NCI-H2171 (cell line): ENCODE measurements around the gene PEAR1.
A peak's percentile ranks its signal among the peaks of the same experiment; 100 is the strongest.
"Not testable (repeated sequence)": the region's sequence is repeated elsewhere in the genome, so short reads cannot be mapped to it uniquely, and the experiment has no call there.

Experiments used
- DNase-seq: peaks from one replicate; lab custom pipeline; 2025; lab: John Stamatoyannopoulos, UW

PEAR1 gene

DNA sequence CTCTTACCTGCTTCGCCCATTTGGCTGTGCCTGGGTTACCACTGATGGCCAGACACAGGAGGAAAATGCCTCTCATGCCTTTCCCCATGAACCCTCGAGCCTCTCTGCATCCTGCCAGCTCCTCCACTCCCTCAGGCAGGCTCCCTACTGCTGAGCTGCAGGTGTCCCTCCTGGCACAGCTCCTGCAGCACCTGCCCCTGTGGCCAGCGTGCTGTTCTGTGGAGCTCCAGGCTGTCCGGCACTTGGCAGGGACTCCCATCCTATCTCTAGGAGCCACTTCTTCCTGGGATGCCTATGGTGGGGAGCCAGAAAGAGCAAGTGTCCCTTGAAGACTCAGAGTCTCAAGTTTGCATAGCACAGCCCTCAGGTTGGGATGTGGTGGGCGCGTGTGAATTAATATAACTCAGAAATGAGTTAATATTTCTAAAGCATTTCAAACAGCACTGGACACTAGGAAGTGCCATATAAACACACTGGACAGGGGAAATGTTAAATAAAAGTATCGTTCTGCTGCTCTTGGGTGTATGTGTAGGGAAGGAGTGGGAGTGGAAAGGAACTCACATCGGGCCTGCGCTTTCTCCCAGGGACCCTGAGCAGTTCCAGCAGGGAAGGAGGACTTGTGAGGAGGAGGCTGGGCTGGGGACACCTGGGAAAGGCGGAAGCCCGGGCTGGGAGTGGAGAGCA, 29.6 kb downstream of the PEAR1 start:
- DNase-seq = no peak

DNA sequence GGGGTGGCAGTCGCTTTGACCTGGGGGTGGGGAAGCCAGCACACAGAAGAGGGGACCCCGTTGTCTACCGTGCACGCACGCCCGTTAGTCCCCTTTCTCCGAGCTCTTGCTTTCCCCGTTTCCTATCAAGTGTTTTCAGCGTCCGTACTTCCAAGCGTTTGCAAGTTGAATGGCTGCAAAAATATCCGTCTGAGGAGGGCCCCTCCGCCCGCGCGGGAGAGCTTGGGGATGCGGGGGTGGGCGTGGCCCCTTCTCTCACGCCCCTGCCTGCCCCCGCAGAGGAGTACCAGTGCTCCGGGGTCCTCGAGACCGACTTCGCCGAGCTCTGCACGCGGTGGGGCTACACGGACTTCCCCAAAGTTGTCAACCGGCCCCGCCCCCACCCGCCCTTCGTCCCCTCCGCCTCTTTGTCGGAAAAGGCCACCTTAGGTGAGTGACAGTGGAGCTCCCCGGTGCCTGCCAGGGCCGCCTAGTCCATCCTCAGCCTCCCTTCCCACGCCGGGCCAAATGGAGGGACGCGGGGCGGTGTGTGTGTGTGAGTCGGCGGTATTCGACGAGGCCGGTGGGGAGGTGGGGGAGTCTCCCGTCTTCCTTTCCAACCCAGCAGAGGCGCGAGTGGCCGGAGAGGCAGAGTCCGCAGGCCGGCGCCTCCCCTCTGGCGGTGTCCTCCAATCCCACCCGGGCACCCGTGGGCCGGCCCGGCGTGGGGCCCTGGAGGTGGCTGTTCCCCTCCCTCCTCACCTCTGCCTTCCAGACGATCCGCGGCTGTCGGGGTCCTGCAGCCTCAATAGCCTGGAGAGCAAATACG, 30.4 kb downstream of the PEAR1 start:
- DNase-seq = no peak

GRCh38 chr1:156924478-156925153, 31.1 kb downstream of the PEAR1 start:
- DNase-seq = no peak

DNA sequence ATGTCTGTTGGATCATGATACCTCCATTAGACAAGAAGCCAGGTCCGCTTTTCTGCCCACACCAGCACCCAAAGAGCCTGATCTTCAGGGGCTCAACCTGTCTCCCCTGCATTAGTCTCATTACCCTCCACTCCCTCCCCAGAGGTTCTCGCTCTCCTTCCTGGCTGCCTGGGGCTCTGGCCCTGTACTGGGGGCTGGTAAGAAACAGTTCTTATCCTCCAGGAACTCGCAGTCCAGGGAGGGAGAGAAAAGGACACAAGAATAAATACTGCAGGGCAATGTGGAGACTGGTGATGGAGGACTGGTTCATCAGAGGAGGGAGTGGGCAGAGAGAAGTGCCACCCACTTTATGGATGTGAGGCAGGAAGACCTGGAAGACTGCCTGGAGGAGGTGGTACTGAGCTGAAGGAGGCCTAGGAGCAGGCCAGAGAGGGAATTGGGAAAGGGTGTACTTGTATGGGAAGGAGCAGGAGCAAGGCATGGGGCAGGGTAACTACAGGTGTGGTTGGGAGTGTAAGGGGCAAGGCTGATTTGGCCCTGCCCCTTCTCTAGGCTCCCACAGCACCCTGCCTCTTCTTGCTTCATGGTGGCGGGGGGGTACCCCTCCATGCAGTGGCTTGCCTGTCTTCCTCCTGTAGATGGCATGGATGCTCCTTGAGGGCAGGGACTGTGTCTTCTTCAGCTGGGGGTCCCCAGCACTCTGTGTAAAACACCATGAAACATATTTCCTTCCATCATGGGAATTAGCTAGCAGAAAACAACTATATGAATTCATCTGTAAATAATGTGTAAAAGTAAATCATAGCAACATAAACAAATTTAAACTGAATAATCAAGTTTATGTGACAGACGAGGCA, 31.9 kb downstream of the PEAR1 start:
- DNase-seq = no peak

GRCh38 chr1:156926175-156926574, 32.7 kb downstream of the PEAR1 start:
- peak; percentile 30 for DNase-seq

DNA sequence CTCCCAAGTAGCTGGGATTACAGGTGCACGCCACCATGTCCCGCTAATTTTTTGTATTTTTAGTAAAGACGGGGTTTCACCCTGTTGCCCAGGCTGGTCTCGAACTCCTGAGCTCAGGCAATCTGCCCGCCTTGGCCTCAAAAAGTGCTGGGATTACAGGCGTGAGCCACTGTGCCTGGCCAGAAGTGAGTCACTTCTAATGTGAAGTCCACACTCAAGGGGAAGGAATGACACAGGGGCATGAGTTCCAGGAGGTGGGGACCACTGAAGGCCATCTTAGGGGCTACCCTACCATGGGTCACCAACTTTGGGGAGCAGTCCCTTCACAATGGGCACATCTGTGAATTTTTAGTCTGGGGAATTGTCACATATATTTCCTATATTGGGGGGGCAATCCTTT, 33.2 kb downstream of the PEAR1 start:
- not testable (repeated sequence) for DNase-seq

GRCh38 chr1:156927215-156928042, 33.9 kb downstream of the PEAR1 start:
- peak; percentile 62 for DNase-seq

DNA sequence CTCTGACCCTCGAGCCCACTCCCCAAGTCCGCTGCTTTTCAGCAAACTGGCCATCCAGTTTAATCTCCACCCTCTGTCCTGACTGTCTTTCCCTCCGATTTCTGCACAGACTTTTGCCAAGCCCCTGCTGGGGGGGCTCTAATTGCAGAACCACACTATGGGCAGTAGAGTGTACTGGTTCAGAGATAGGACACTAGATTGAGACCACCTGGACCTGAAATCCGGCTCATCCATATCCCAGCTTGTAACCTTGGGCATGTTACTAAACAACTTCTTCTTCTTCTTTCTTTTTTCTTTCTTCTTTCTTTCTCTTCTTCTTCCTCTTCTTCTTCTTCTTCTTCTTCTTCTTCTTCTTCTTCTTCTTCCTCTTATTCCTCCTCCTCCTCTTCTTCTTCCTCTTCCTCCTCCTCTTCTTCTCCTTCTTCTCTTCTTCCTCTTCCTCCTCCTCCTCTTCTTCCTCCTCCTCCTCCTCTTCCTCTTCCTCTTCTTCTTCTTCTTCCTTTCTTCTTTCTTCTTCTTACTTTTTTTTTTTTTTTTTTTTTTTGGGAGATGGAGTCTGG, 34.6 kb downstream of the PEAR1 start:
- DNase-seq = no peak

DNA sequence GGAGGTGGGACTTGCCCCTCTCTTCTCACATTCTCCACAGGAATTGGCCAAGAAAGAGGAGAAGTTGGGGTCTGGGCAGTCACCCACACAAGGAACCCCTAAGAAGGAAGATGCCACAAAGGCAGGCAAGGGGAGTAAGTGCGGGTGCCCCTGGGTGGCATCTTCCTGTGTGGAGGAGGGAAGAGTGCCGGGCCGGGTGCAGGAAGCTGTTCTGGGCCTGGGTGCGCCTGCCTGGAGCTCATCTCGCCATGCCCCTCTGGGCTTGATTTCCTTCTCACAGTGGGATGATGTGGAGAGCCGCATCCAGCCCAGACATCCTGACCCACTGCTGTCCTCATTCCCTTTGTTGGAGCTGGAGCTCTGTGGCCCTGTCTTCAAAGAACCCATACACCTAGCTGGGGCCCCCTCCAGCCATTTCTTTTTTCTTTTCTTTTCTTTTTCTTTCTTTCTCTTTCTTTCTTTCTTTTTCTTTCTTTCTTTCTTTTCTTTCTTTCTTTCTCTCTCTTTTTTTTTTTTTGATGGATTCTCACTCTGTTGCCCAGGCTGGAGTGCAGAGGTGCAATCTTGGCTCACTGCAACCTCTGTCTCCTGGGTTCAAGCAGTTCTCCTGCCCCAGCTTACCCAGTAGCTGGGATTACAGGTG, 36.2 kb downstream of the PEAR1 start:
- DNase-seq = no peak

DNA sequence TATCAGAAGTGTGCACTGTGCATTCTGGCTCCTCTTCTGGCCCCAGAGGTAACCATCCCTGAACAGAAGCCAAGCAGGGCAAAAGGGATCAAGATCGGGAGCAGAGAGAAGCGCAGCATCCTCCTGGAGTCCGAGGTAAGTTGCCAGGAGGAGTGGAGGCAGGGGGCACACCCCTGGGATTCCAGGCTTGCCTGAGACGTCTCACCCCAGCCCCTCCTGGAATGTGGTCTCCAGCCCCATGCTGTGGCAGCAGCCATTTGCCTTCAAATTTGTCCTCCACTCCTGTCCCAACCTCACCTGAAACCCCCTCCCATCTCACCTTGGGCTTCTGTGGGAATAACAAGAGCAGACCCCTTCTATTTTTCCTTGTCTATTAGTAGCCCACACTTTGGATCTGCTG, 37.0 kb downstream of the PEAR1 start:
- no peak for DNase-seq

DNA sequence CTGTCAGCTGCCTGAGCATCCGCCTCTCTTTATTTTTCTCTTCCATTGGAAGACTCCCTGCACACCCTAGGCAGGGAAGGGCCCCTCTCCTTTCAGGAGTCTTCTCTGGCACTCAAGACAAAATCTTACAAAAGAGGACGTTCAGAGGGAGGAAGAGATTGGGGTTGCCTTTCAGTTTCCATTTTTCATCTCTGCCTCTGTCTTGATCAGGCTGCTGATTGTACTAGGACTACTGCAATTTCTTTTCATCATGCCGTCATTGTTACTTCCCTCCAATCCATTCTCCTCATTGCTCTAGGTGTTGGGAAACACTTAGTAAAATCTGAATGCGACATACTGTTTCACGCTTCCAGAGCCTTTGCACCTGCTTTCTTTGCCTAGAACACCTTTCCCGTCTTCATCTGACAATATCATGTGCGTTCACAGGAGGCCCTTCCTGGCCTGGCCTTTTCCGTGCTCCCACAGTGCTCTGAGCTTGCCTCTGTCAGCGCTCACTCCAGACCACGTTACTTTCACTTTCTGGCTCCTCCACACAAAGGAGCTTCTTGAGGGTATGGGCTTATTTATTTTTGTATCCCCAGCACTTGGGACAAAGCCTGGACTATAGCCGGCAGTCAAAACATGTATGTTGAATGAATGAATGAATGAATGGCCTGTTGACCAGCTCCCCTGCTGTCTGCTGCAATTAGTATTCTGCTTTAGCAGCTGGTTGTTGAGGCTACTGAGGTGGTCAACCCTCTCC, 37.9 kb downstream of the PEAR1 start:
- DNase-seq = no peak

DNA sequence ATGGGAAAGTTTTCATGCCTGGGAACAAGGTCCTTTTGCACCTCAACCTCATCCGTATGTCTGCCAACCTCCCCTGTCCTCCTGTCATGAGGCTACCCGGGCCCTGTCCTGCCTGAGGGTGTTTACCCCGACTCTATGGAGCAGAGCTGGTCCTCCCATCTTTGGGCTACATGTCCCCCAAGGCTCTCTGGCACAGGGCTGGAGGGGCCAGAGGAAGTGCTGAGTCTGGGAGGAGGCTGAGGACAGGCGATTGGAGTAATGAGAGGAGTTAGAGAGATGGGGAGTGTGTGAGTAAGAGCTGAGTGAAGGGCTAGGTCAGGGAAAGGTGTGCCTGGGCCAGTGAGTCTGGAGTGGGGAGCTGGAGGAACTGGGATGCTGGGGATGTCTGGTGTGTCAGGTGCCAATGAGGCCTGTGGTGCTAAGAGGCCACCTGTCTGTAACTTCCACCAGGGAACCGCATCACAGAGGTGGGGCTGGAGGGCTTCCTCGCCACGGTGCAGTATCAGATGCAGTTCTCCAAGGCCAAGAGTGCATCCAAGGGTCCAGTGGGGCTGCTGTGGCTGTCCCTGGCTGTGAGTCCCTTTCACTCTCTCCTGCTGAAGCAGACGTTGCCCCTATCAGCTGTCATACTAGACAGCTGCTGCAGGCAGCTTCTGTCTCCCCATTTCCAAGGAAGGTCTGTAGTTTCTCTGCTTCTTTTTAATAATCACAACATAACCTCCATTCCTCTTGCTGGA, 38.6 kb downstream of the PEAR1 start:
- no peak for DNase-seq

DNA sequence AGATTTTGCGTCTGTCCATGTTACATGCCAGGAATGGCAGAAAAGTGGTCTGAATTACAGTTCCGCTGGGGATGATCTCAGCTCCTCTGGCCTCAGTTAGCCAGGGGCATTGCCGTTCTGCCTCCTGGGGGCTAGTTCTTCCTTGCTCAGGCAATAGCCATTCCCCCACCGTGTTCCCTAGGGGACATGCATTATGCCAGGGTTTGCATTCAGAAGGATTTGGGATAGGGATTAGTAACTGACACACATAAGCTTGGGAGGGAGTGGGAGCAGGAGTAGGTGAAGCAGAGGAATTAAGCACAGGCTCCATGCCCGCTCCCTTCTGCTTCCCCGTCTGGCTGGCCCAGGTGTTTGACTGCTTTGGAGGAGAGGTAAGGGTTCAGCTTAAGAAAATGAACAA, 39.6 kb downstream of the PEAR1 start:
- no peak for DNase-seq

- no peak for DNase-seq
These were observed 42.1 kb downstream of the PEAR1 start for GRCh38 chr1:156935505-156936128.

DNA sequence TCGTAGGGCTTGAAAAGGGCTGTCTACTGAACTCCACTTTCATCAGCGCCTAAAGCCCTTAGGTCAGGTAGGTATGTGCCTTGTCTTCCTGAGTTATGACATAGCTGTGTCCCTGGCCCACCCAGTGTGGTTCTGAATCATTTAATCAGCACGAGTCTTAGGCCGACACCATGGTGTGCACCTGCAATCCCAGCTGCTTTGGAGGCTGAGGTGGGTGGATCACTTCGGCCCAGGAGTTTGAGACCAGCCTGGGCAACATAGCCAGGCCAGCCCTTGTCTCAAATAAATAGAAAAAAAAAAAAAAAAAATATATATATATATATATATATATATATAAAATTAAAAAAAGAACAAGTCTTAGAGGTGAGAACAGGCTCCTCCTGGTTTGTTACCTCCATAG, 42.7 kb downstream of the PEAR1 start:
- DNase-seq = no peak

DNA sequence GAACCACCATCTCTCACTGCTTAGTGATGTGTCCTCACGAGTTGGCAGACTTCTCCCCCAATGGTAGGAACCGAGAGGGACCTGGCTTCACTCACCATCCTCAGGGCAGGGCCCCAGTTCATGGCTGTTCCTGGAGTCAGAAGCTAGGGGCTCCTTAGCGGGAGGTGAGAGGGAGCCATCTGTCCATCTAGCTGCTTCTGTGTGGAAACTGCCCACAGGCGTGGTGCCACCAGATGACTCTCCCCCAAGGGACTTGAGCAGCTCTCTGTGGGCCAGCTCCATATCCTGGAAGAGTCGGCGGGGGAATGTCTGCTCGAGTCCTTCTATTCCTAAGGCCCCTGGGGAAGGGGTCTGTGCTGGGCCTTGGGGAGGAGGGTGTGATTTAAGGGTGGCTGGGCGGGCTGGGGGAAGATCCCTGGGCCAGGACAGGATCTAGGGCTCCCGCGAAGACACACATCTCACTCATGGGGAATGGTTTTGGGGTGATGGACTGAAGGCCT, 43.3 kb downstream of the PEAR1 start:
- no peak for DNase-seq

- DNase-seq = no peak
These were observed 44.4 kb downstream of the PEAR1 start for GRCh38 chr1:156937883-156938282.

DNA sequence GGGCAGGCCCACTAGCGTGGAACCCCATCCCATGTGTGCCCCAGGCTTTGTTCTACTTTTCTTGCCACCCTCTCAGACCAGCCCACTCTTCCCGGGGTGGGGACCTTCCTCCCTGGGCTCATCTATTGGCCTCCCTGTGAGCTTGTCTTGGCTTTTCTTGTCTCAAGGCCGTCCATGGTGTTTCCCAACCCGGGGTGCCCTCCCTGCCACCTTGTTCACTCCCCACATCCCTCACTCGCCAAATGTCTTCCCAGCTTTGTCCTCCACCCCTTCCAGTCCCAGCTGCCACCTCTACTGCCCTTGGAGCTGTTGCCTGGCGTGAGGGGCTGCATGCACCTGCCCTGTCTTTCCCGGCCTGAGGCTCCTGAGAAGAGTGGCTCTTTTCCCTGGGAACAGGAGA, 45.3 kb downstream of the PEAR1 start:
- no peak for DNase-seq
